Stimulated activated CD8-positive, alpha-beta memory T cell treated with anti-CD3 and anti-CD28 coated beads, Interleukin-12 subunit alpha, Interleukin-12 subunit beta, amount 100 ng/mL, for 4 hours (primary cell): Measurements from ENCODE around the gene DRD2.

ENCODE experiments used
- DNase-seq: peaks from one replicate; pipeline ENCODE4 v3.0.0-alpha.2; 2020; ENCODE audit warnings: low read depth

Gene DRD2

GRCh38 chr11:113369411-113369810 lies 105.8 kb downstream of the DRD2 start:
- DNase-seq: no peak

GRCh38 chr11:113365895-113366294 lies 109.3 kb downstream of the DRD2 start:
- DNase-seq: no peak

- DNase-seq: no peak
Measured at GRCh38 chr11:113363996-113364641, 111.1 kb downstream of the DRD2 start.

- no peak for DNase-seq
Measured at GRCh38 chr11:113363406-113363805, 111.8 kb downstream of the DRD2 start.
